Measurements from ENCODE around the gene GTPBP4.

DNA sequence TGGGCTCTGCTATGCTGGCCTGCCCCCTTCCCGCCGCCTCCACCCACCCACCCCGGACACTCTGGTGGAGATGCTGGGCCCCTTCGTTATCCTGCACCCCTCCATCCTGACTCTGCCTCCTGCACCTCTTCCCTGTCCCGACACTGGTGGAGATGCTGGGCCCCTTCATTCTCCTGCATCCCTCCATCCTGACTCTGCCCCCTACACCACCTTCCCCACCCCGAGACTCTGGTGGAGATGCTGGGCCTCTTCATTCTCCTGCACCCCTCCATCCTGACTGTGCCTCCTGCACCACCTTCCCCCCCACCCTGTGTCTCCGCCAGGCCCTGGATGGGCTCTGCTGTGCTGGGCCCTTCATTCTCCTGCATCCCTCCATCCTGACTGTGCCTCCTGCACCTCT is 22.5 kb downstream of the GTPBP4 start:
- TF ChIP-seq, protein P1, sequence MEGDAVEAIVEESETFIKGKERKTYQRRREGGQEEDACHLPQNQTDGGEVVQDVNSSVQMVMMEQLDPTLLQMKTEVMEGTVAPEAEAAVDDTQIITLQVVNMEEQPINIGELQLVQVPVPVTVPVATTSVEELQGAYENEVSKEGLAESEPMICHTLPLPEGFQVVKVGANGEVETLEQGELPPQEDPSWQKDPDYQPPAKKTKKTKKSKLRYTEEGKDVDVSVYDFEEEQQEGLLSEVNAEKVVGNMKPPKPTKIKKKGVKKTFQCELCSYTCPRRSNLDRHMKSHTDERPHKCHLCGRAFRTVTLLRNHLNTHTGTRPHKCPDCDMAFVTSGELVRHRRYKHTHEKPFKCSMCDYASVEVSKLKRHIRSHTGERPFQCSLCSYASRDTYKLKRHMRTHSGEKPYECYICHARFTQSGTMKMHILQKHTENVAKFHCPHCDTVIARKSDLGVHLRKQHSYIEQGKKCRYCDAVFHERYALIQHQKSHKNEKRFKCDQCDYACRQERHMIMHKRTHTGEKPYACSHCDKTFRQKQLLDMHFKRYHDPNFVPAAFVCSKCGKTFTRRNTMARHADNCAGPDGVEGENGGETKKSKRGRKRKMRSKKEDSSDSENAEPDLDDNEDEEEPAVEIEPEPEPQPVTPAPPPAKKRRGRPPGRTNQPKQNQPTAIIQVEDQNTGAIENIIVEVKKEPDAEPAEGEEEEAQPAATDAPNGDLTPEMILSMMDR (IDR thresholded peaks at IDR 0.05 in 2 of 3, conservative IDR thresholded peaks at IDR 0.05 in 1 of 3; ENCODE audit: borderline replicate concordance in 1 of 3, insufficient read depth in 1 of 3, low read depth in 2 of 3, low read length in 2 of 3) = no peak
- TF ChIP-seq EZH2phosphoT487 (IDR thresholded peaks at IDR 0.05; ENCODE audit: borderline replicate concordance) (no peak), EGR1 (IDR thresholded peaks at IDR 0.05; ENCODE audit: low read depth) (no peak), YY1 (IDR thresholded peaks at IDR 0.05; ENCODE audit: extremely low read depth, insufficient replicate concordance, low read depth, low read length) (no peak), EZH2 (IDR thresholded peaks at IDR 0.05) (no peak), JUND (IDR thresholded peaks at IDR 0.05) (no peak), CBX3 (IDR thresholded peaks at IDR 0.05; ENCODE audit: low read depth) (no peak), POLR2AphosphoS5 (IDR thresholded peaks at IDR 0.05; ENCODE audit: low read depth, low read length) (no peak)
- TF ChIP-seq, protein P2, sequence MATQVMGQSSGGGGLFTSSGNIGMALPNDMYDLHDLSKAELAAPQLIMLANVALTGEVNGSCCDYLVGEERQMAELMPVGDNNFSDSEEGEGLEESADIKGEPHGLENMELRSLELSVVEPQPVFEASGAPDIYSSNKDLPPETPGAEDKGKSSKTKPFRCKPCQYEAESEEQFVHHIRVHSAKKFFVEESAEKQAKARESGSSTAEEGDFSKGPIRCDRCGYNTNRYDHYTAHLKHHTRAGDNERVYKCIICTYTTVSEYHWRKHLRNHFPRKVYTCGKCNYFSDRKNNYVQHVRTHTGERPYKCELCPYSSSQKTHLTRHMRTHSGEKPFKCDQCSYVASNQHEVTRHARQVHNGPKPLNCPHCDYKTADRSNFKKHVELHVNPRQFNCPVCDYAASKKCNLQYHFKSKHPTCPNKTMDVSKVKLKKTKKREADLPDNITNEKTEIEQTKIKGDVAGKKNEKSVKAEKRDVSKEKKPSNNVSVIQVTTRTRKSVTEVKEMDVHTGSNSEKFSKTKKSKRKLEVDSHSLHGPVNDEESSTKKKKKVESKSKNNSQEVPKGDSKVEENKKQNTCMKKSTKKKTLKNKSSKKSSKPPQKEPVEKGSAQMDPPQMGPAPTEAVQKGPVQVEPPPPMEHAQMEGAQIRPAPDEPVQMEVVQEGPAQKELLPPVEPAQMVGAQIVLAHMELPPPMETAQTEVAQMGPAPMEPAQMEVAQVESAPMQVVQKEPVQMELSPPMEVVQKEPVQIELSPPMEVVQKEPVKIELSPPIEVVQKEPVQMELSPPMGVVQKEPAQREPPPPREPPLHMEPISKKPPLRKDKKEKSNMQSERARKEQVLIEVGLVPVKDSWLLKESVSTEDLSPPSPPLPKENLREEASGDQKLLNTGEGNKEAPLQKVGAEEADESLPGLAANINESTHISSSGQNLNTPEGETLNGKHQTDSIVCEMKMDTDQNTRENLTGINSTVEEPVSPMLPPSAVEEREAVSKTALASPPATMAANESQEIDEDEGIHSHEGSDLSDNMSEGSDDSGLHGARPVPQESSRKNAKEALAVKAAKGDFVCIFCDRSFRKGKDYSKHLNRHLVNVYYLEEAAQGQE (IDR thresholded peaks at IDR 0.05; ENCODE audit: low read depth) = no peak
- TF ChIP-seq, protein P3, sequence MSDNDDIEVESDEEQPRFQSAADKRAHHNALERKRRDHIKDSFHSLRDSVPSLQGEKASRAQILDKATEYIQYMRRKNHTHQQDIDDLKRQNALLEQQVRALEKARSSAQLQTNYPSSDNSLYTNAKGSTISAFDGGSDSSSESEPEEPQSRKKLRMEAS (IDR thresholded peaks at IDR 0.05) = no peak
